ENCODE measurements around the gene NLRC5. TPM values are rescaled to one million over a fixed set of nuclear protein-coding genes. Genes with fewer than 3 reads are reported as not detected.

Gene NLRC5
- total RNA-seq, 1 experiment from 2014 or later = 29.7 TPM

GRCh38 chr16:57038166-57038565, 48.8 kb downstream of the NLRC5 start:
- H3K4me3 ChIP-seq = no peak overlapping the region
- H3K4me2 ChIP-seq = no peak overlapping the region
- TF ChIP-seq EZH2 (IDR thresholded peaks at IDR 0.05; ENCODE audit: low read depth) (no peak), CTCF (conservative IDR thresholded peaks at IDR 0.05) (no peak)
- H3K4me1 ChIP-seq (replicated peaks; ENCODE audit: insufficient read depth) = no peaks in the 10 kb centered on the region
- intact Hi-C loops (cut with micrococcal nuclease; ENCODE audit: unreplicated experiment) = no loop called here
- no peaks in the 10 kb centered on the region for H3K79me2 ChIP-seq (ENCODE audit: low read depth)
- no peaks in the 10 kb centered on the region for H3K27me3 ChIP-seq (ENCODE audit: insufficient read depth, low read depth)
- no peaks in the 10 kb centered on the region for H3K9me2 ChIP-seq (ENCODE audit: insufficient read depth)
- no peak for DNase-seq
- H3K27ac ChIP-seq = no peak overlapping the region
- no TSS peak for BruUV-seq (replicated peaks)
- H2AFZ ChIP-seq = no peak overlapping the region
- ChIA-PET CTCF (no interaction called here), POLR2A (ENCODE audit: unreplicated experiment) (no interaction called here)
- no peaks in the 10 kb centered on the region for H3K36me3 ChIP-seq (ENCODE audit: low read depth)
- no peaks in the 10 kb centered on the region for H3K9me3 ChIP-seq (ENCODE audit: insufficient read depth, low read depth)
- H4K20me1 ChIP-seq (ENCODE audit: insufficient read depth) = no peaks in the 10 kb centered on the region
- H3F3A ChIP-seq (ENCODE audit: insufficient read depth, low read depth) = no peaks in the 10 kb centered on the region

GRCh38 chr16:57039148-57039812, 49.9 kb downstream of the NLRC5 start:
- intact Hi-C loops (cut with micrococcal nuclease; ENCODE audit: unreplicated experiment) = no loop called here
- no peaks in the 10 kb centered on the region for H3K4me1 ChIP-seq (replicated peaks; ENCODE audit: insufficient read depth)
- POLR2A ChIA-PET (ENCODE audit: unreplicated experiment) = interaction anchor here (0.6 kb wide), 1 partner anchor 151 kb away, joined by 5 read pairs; no protein-coding TSS in a partner anchor
- H3K36me3 ChIP-seq (ENCODE audit: low read depth) = no peaks in the 10 kb centered on the region
- no peaks in the 10 kb centered on the region for H3K27me3 ChIP-seq (ENCODE audit: insufficient read depth, low read depth)
- no TSS peak for BruUV-seq (replicated peaks)
- H4K20me1 ChIP-seq (ENCODE audit: insufficient read depth) = no peaks in the 10 kb centered on the region
- H3K9me2 ChIP-seq (ENCODE audit: insufficient read depth) = no peaks in the 10 kb centered on the region
- H3K4me2 ChIP-seq = no peak overlapping the region
- H3K9me3 ChIP-seq (ENCODE audit: insufficient read depth, low read depth) = no peaks in the 10 kb centered on the region
- H3K27ac ChIP-seq = no peak overlapping the region
- H3K79me2 ChIP-seq (ENCODE audit: low read depth) = no peaks in the 10 kb centered on the region
- DNase-seq = no peak
- no peak overlapping the region for H3K4me3 ChIP-seq
- no peak overlapping the region for H2AFZ ChIP-seq
- CTCF ChIA-PET = no interaction called here
- no peaks in the 10 kb centered on the region for H3F3A ChIP-seq (ENCODE audit: insufficient read depth, low read depth)
- no peak for TF ChIP-seq EZH2 (IDR thresholded peaks at IDR 0.05; ENCODE audit: low read depth)
- no peak for TF ChIP-seq CTCF (conservative IDR thresholded peaks at IDR 0.05)

- Histone ChIP-seq H3K9me3 (ENCODE audit: insufficient read depth, low read depth) (no peaks in the 10 kb centered on the region), H3F3A (ENCODE audit: insufficient read depth, low read depth) (no peaks in the 10 kb centered on the region), H3K4me2 (no peak overlapping the region), H4K20me1 (ENCODE audit: insufficient read depth) (no peaks in the 10 kb centered on the region), H3K27me3 (ENCODE audit: insufficient read depth, low read depth) (no peaks in the 10 kb centered on the region), H3K27ac (no peak overlapping the region), H3K79me2 (ENCODE audit: low read depth) (no peaks in the 10 kb centered on the region), H3K4me3 (no peak overlapping the region), H3K9me2 (ENCODE audit: insufficient read depth) (no peaks in the 10 kb centered on the region), H2AFZ (no peak overlapping the region), H3K36me3 (ENCODE audit: low read depth) (no peaks in the 10 kb centered on the region), H3K4me1 (replicated peaks; ENCODE audit: insufficient read depth) (no peaks in the 10 kb centered on the region)
- BruUV-seq (replicated peaks) = no TSS peak
- ChIA-PET CTCF (no interaction called here), POLR2A (ENCODE audit: unreplicated experiment) (no interaction called here)
- DNase-seq = no peak
- intact Hi-C loops (cut with micrococcal nuclease; ENCODE audit: unreplicated experiment) = no loop called here
- TF ChIP-seq CTCF (conservative IDR thresholded peaks at IDR 0.05) (no peak), EZH2 (IDR thresholded peaks at IDR 0.05; ENCODE audit: low read depth) (no peak)
Measured at GRCh38 chr16:57041182-57042156, 52.1 kb downstream of the NLRC5 start.

Measured in PC-9 (cell line).